Lower lobe of right lung (tissue), 2 donors: ENCODE measurements around the gene GAL3ST2. TPM values are rescaled to one million over a fixed set of nuclear protein-coding genes. Genes with fewer than 3 reads are reported as not detected.

Source experiments
- ATAC-seq, 2 donors: fragments of 200-7000 bp; cut with Tn5 transposase; one replicate each; pipeline ENCODE4 v1.9.1; 2020 to 2022; ENCODE audit warnings: mild to moderate bottlenecking in 2 of 2, moderate library complexity in 2 of 2
- DNase-seq: peaks from one replicate; pipeline ENCODE4 v3.0.0-alpha.2; 2020
- H3K27ac ChIP-seq: fragments of 200-600 bp; one replicate; pipeline ENCODE4 v1.8.0; 2022
- H3K27me3 ChIP-seq: fragments of 200-600 bp; one replicate; pipeline ENCODE4 v1.8.0; 2022; ENCODE audit warnings: low read depth
- H3K36me3 ChIP-seq: fragments of 200-600 bp; one replicate; pipeline ENCODE4 v1.8.0; 2022; ENCODE audit warnings: mild to moderate bottlenecking
- H3K4me1 ChIP-seq: fragments of 200-600 bp; one replicate; pipeline ENCODE4 v1.8.0; 2022
- H3K4me3 ChIP-seq: fragments of 200-600 bp; one replicate; pipeline ENCODE4 v1.8.0; 2022; ENCODE audit warnings: mild to moderate bottlenecking
- H3K9me3 ChIP-seq: fragments of 200-600 bp; one replicate; pipeline ENCODE4 v1.8.0; 2022
- intact Hi-C: fragments of 100-400 bp; cut with DNase I; formaldehyde crosslinking; loops from one replicate; pipeline ENCODE4 v1.11.0; 2022
- total RNA-seq: library from RNA; stranded (reverse); fragmentation: NEBNext Ultra II Directional; extraction: Animal tissue kit (Norgen Biotek cat#: 25700); gene quantifications from one replicate; pipeline ENCODE4 v1.2.1, GENCODE V29; 2021
- TF ChIP-seq, protein P1 (sequence below): fragments of 200-600 bp; IDR thresholded peaks from one replicate; pipeline ENCODE4 v1.8.0; 2022; ENCODE audit warnings: antibody characterized with exemption, mild to moderate bottlenecking
- donor health status: DM: no; HTN: yes; CAD: no; lungs with severe emphysema.

Gene GAL3ST2
- total RNA-seq, 1 donor from 2014 or later, result not detected

DNA sequence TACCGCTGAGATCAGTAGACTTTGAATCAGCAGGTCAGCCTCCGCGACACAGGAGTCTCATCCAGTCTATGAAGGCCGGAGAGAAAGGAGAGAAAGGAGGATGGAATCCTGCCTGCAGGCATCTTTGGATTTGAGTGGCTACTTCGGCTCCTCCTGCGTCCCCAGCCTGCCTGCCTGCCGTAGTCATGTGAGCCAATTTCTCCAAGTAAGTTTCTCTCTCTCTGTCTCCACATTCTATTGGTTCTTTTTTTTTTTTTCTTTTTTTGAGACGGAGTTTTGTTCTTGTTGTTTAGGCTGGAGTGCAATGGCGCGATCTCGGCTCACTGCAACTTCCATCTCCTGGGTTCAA, 65.4 kb downstream of the GAL3ST2 start:
- peaks cover 6% of the 10 kb centered on the region for H3K27me3 ChIP-seq
- H3K27ac ChIP-seq, result no peak overlapping the region
- H3K36me3 ChIP-seq, result no peaks in the 10 kb centered on the region
- ATAC-seq, result no peak
- no peak overlapping the region for H3K4me3 ChIP-seq
- H3K9me3 ChIP-seq, result no peaks in the 10 kb centered on the region
- intact Hi-C loops, result no loop called here
- TF ChIP-seq, protein P1, sequence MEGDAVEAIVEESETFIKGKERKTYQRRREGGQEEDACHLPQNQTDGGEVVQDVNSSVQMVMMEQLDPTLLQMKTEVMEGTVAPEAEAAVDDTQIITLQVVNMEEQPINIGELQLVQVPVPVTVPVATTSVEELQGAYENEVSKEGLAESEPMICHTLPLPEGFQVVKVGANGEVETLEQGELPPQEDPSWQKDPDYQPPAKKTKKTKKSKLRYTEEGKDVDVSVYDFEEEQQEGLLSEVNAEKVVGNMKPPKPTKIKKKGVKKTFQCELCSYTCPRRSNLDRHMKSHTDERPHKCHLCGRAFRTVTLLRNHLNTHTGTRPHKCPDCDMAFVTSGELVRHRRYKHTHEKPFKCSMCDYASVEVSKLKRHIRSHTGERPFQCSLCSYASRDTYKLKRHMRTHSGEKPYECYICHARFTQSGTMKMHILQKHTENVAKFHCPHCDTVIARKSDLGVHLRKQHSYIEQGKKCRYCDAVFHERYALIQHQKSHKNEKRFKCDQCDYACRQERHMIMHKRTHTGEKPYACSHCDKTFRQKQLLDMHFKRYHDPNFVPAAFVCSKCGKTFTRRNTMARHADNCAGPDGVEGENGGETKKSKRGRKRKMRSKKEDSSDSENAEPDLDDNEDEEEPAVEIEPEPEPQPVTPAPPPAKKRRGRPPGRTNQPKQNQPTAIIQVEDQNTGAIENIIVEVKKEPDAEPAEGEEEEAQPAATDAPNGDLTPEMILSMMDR, result no peak
- H3K4me1 ChIP-seq, result peaks cover 15% of the 10 kb centered on the region
- DNase-seq, result no peak

DNA sequence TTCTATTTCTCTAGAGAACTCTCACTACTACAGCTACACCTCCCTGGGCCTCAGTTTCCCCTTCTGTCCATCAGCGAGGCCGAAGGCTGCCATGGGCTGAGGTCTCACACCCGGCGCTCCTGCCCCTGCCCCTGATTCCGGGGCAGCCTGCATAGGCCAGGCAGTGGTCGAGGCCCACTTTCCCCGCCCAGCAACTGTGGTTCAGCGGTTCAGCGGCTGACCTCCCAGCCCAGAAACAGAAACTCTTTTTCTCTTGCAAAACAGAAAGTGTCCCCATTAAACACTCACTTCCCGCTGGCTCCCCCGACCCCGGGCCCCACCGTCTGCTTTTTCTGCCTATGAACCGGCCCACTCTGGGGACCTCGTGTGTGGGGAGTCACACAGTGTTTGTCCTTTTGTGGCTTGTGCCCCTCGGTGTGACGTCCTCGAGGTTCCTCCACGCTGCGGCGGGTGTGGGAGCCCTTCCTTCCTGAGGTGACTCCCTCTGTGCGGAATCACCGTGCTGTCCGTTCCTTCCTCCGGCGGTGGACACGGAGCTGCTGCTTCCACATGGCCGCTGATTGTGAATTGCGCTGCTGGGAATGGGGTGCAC, 66.1 kb downstream of the GAL3ST2 start:
- Histone ChIP-seq H3K27ac (peak overlapping the region; percentile 41), H3K4me1 (peaks cover 15% of the 10 kb centered on the region), H3K27me3 (peaks cover 5% of the 10 kb centered on the region), H3K9me3 (no peaks in the 10 kb centered on the region), H3K36me3 (no peaks in the 10 kb centered on the region), H3K4me3 (peak overlapping the region; percentile 30)
- TF ChIP-seq, protein P1, result no peak
- ATAC-seq (peak; percentile 76 to 82), DNase-seq (peak; percentile 75)
- intact Hi-C loops, result no loop called here

GRCh38 chr2:241843321-241844065, 66.9 kb downstream of the GAL3ST2 start:
- TF ChIP-seq, protein P1, result no peak
- DNase-seq (no peak), ATAC-seq (peak; percentile 18 to 25)
- no peaks in the 10 kb centered on the region for H3K9me3 ChIP-seq
- H3K4me3 ChIP-seq, result peak overlapping the region; percentile 30
- intact Hi-C loops, result no loop called here
- H3K36me3 ChIP-seq, result no peaks in the 10 kb centered on the region
- H3K27me3 ChIP-seq, result no peaks in the 10 kb centered on the region
- peak overlapping the region; percentile 41 for H3K27ac ChIP-seq
- peaks cover 15% of the 10 kb centered on the region for H3K4me1 ChIP-seq

GRCh38 chr2:241844066-241844728, 67.6 kb downstream of the GAL3ST2 start:
- ATAC-seq (peak; percentile 83 to 92), DNase-seq (peak; percentile 73)
- Histone ChIP-seq H3K27me3 (no peaks in the 10 kb centered on the region), H3K4me3 (peak overlapping the region; percentile 50), H3K27ac (no peak overlapping the region), H3K36me3 (no peaks in the 10 kb centered on the region), H3K4me1 (peaks cover 15% of the 10 kb centered on the region), H3K9me3 (no peaks in the 10 kb centered on the region)
- intact Hi-C loops, result no loop called here
- TF ChIP-seq, protein P1, result peak; percentile 15

DNA sequence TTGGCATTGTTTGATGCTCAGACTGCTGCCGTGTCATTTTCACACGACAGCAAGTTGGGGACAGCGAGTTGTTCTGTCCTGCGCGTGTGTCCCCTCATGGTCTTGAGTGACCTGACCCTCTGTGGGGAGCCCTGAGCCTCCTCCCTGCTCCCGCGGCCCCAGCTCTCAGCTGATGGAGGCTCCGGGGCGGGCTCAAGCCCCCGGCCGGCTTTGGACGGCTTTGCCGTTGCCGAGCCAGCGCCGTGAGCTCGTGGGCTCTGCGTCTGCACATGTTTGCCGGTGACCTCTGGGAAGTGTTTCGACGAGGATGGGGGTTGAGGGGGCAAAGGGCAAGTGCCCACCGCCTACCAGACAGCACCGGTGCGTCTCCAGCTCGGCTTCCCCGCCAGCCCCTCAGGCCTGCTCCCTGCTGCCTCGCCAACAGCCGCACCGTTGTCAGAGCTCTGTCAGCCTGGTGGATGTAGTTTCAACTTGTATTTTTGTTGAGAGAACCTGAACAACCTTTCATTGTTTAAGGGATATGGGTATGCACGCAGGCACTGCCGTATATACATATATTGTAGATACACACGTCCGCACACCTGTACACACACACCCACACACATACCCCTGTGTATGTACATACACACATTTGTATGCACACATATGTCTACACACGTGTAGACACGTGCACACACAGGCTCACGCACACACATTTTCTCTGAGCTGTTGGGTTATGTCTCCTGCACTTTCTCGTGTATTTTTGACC, 68.4 kb downstream of the GAL3ST2 start:
- ATAC-seq (no peak), DNase-seq (peak; percentile 41)
- no peaks in the 10 kb centered on the region for H3K9me3 ChIP-seq
- H3K27me3 ChIP-seq, result no peaks in the 10 kb centered on the region
- intact Hi-C loops, result no loop called here
- no peaks in the 10 kb centered on the region for H3K36me3 ChIP-seq
- H3K4me1 ChIP-seq, result peaks cover 15% of the 10 kb centered on the region
- TF ChIP-seq, protein P1, result no peak
- peak overlapping the region; percentile 50 for H3K4me3 ChIP-seq
- H3K27ac ChIP-seq, result no peak overlapping the region
